ENCODE results near the gene THOP1. TPM values are rescaled to one million over a fixed set of nuclear protein-coding genes. Genes with fewer than 3 reads are reported as not detected.

The THOP1 gene
- total RNA-seq, 1 experiment from 2014 or later: 85.8 TPM

GRCh38 chr19:2827840-2828489 lies 42.7 kb downstream of the THOP1 start:
- H3K4me2 ChIP-seq: no peak overlapping the region
- no peaks in the 10 kb centered on the region for H3K4me1 ChIP-seq (replicated peaks; ENCODE audit: insufficient read depth)
- H3K36me3 ChIP-seq (ENCODE audit: low read depth): no peaks in the 10 kb centered on the region
- ChIA-PET CTCF (interaction anchor here (0.7 kb wide), 1 partner anchor 65 kb away, joined by 3 read pairs; no protein-coding TSS in a partner anchor), POLR2A (ENCODE audit: unreplicated experiment) (no interaction called here)
- no peaks in the 10 kb centered on the region for H3K79me2 ChIP-seq (ENCODE audit: low read depth)
- H3K27me3 ChIP-seq (ENCODE audit: insufficient read depth, low read depth): no peaks in the 10 kb centered on the region
- TF ChIP-seq CTCF (conservative IDR thresholded peaks at IDR 0.05) (no peak), EZH2 (IDR thresholded peaks at IDR 0.05; ENCODE audit: low read depth) (no peak)
- no TSS peak for BruUV-seq (replicated peaks)
- no peak overlapping the region for H2AFZ ChIP-seq
- intact Hi-C loops (cut with micrococcal nuclease; ENCODE audit: unreplicated experiment): no loop called here
- no peaks in the 10 kb centered on the region for H3K9me2 ChIP-seq (ENCODE audit: insufficient read depth)
- no peak overlapping the region for H3K4me3 ChIP-seq
- no peak for DNase-seq
- peaks cover 3% of the 10 kb centered on the region; the same call in 1 of the 2 replicates for H3K9me3 ChIP-seq (ENCODE audit: insufficient read depth, low read depth)
- H3K27ac ChIP-seq: no peak overlapping the region
- no peaks in the 10 kb centered on the region for H3F3A ChIP-seq (ENCODE audit: insufficient read depth, low read depth)
- no peaks in the 10 kb centered on the region for H4K20me1 ChIP-seq (ENCODE audit: insufficient read depth)

- BruUV-seq (replicated peaks): no TSS peak
- Histone ChIP-seq H3K27ac (no peak overlapping the region), H3K79me2 (ENCODE audit: low read depth) (no peaks in the 10 kb centered on the region), H3K27me3 (ENCODE audit: insufficient read depth, low read depth) (no peaks in the 10 kb centered on the region), H3F3A (ENCODE audit: insufficient read depth, low read depth) (no peaks in the 10 kb centered on the region), H3K36me3 (ENCODE audit: low read depth) (no peaks in the 10 kb centered on the region), H3K9me2 (ENCODE audit: insufficient read depth) (no peaks in the 10 kb centered on the region), H4K20me1 (ENCODE audit: insufficient read depth) (no peaks in the 10 kb centered on the region), H3K4me1 (replicated peaks; ENCODE audit: insufficient read depth) (no peaks in the 10 kb centered on the region), H3K9me3 (ENCODE audit: insufficient read depth, low read depth) (peaks cover 11% of the 10 kb centered on the region; the same call in 1 of the 2 replicates), H3K4me2 (no peak overlapping the region), H2AFZ (no peak overlapping the region), H3K4me3 (no peak overlapping the region)
- no peak for DNase-seq
- intact Hi-C loops (cut with micrococcal nuclease; ENCODE audit: unreplicated experiment): no loop called here
- POLR2A ChIA-PET (ENCODE audit: unreplicated experiment): no interaction called here
- CTCF ChIA-PET: no interaction called here
- no peak for TF ChIP-seq CTCF (conservative IDR thresholded peaks at IDR 0.05)
- no peak for TF ChIP-seq EZH2 (IDR thresholded peaks at IDR 0.05; ENCODE audit: low read depth)
Measured at GRCh38 chr19:2834294-2834871, 49.1 kb downstream of the THOP1 start.

- H4K20me1 ChIP-seq (ENCODE audit: insufficient read depth): no peaks in the 10 kb centered on the region
- H3K9me3 ChIP-seq (ENCODE audit: insufficient read depth, low read depth): peaks cover 11% of the 10 kb centered on the region; the same call in 1 of the 2 replicates
- CTCF ChIA-PET: no interaction called here
Measured at GRCh38 chr19:2837430-2837829, 52.1 kb downstream of the THOP1 start.

More at GRCh38 chr19:2837430-2837829, 52.1 kb downstream of the THOP1 start:
- no peak for DNase-seq
- Histone ChIP-seq H3K36me3 (ENCODE audit: low read depth) (no peaks in the 10 kb centered on the region), H3F3A (ENCODE audit: insufficient read depth, low read depth) (no peaks in the 10 kb centered on the region), H2AFZ (no peak overlapping the region), H3K4me2 (no peak overlapping the region), H3K27me3 (ENCODE audit: insufficient read depth, low read depth) (no peaks in the 10 kb centered on the region), H3K4me1 (replicated peaks; ENCODE audit: insufficient read depth) (no peaks in the 10 kb centered on the region), H3K79me2 (ENCODE audit: low read depth) (no peaks in the 10 kb centered on the region), H3K9me2 (ENCODE audit: insufficient read depth) (no peaks in the 10 kb centered on the region), H3K4me3 (no peak overlapping the region), H3K27ac (no peak overlapping the region)
- intact Hi-C loops (cut with micrococcal nuclease; ENCODE audit: unreplicated experiment): no loop called here
- BruUV-seq (replicated peaks): no TSS peak
- POLR2A ChIA-PET (ENCODE audit: unreplicated experiment): interaction anchor here (0.6 kb wide), 1 partner anchor 52 kb away, joined by 3 read pairs; the partner anchor contains the start of gene THOP1
- TF ChIP-seq EZH2 (IDR thresholded peaks at IDR 0.05; ENCODE audit: low read depth) (no peak), CTCF (conservative IDR thresholded peaks at IDR 0.05) (no peak)

All from PC-9 (cell line).